Smooth muscle cell (in vitro differentiated cells): ENCODE measurements around the gene ARID1A. TPM values are rescaled to one million over a fixed set of nuclear protein-coding genes. Genes with fewer than 3 reads are reported as not detected.

Experiments
- DNase-seq: peaks from one replicate; lab custom pipeline; 2025; ENCODE audit not compliant: unreplicated experiment; lab: John Stamatoyannopoulos, UW
- H2AFZ ChIP-seq: fragments of 200-600 bp; sonication (generic); 2 replicates; pipeline ENCODE4 v1.6.0; 2016; ENCODE audit warnings: antibody characterized with exemption, low read depth, mild to moderate bottlenecking
- H3F3A ChIP-seq: fragments of 200-600 bp; sonication (generic); 2 replicates; pipeline ENCODE4 v1.6.0; 2017; ENCODE audit warnings: antibody characterized with exemption, low read depth
- H3K27ac ChIP-seq: fragments of 200-600 bp; sonication (generic); 2 replicates; pipeline ENCODE4 v1.5.1; 2016; ENCODE audit warnings: low read depth, mild to moderate bottlenecking
- H3K27me3 ChIP-seq: fragments of 200-600 bp; sonication (generic); 2 replicates; pipeline ENCODE4 v1.6.1; 2016; ENCODE audit warnings: low read depth, mild to moderate bottlenecking
- H3K36me3 ChIP-seq: fragments of 200-600 bp; sonication (generic); 2 replicates; pipeline ENCODE4 v1.5.1; 2016; ENCODE audit warnings: low read depth
- H3K4me1 ChIP-seq: fragments of 200-600 bp; sonication (generic); 2 replicates; pipeline ENCODE4 v1.5.1; 2016; ENCODE audit warnings: low read depth
- H3K4me2 ChIP-seq: fragments of 200-600 bp; sonication (generic); 2 replicates; pipeline ENCODE4 v1.6.0; 2016; ENCODE audit warnings: mild to moderate bottlenecking
- H3K4me3 ChIP-seq: fragments of 200-600 bp; sonication (generic); 2 replicates; pipeline ENCODE4 v1.5.1; 2016; ENCODE audit warnings: mild to moderate bottlenecking
- H3K79me2 ChIP-seq: fragments of 200-600 bp; sonication (generic); 2 replicates; pipeline ENCODE4 v1.6.0; 2016; ENCODE audit warnings: low read depth, mild to moderate bottlenecking
- H3K9ac ChIP-seq: fragments of 200-600 bp; sonication (generic); 2 replicates; pipeline ENCODE4 v1.6.0; 2016; ENCODE audit warnings: low read depth
- H3K9me3 ChIP-seq: fragments of 200-600 bp; sonication (generic); replicated peaks from 2 replicates; pipeline ENCODE4 v1.5.1; 2016; ENCODE audit warnings: low read depth
- H4K20me1 ChIP-seq: fragments of 200-600 bp; sonication (generic); 2 replicates; pipeline ENCODE4 v1.6.0; 2016; ENCODE audit warnings: low read depth
- CTCF ChIP-seq: fragments of 200-600 bp; sonication (generic); IDR thresholded peaks from 2 replicates; pipeline ENCODE4 v1.5.1; 2017; ENCODE audit warnings: borderline replicate concordance, mild to moderate bottlenecking, antibody characterized with exemption; ENCODE audit not compliant: insufficient read depth, poor library complexity, severe bottlenecking
- WGBS: methylation state at CpG from one replicate; pipeline ENCODE4 v1.1.7; 2016; ENCODE audit warnings: low lambda C conversion rate; 5-methylcytosine and 5-hydroxymethylcytosine counted together
- polyA plus RNA-seq: library from polyadenylated mRNA; unstranded; fragments of >200 nt; fragmentation: Nextera tagmentation; extraction: Ambion mirVana; gene quantifications from 2 replicates; pipeline ENCODE4 v1.2.1, GENCODE V29; 2016
- total RNA-seq: library from RNA; depleted of rRNA; stranded (reverse); fragments of >200 nt; gene quantifications from 2 replicates; pipeline ENCODE4 v1.2.3, GENCODE V29; 2014

Gene ARID1A
- total and polyA plus RNA-seq, 2 experiments from 2014 or later = 17.5 to 33.1 TPM

- Histone ChIP-seq H3K9ac (no peak overlapping the region), H2AFZ (no peak overlapping the region), H3K36me3 (no peaks in the 10 kb centered on the region), H3K4me3 (no peak overlapping the region), H3F3A (peaks cover 20% of the 10 kb centered on the region), H4K20me1 (peaks cover 100% of the 10 kb centered on the region), H3K79me2 (peaks cover 90% of the 10 kb centered on the region), H3K4me1 (peaks cover 51% of the 10 kb centered on the region), H3K27me3 (no peaks in the 10 kb centered on the region), H3K9me3 (no peaks in the 10 kb centered on the region), H3K27ac (no peak overlapping the region), H3K4me2 (peak overlapping the region; percentile 1)
- DNase-seq = no peak
- no peak for TF ChIP-seq CTCF
- WGBS = 91% methylated on average over 1 of the region's 1 CpG
Observed at GRCh38 chr1:26726784-26727183, 31.0 kb downstream of the ARID1A start.

GRCh38 chr1:26727476-26727875 is 31.7 kb downstream of the ARID1A start:
- H3K27me3 ChIP-seq = no peaks in the 10 kb centered on the region
- H3K79me2 ChIP-seq = peaks cover 90% of the 10 kb centered on the region
- H4K20me1 ChIP-seq = peaks cover 100% of the 10 kb centered on the region
- no peak overlapping the region for H3K9ac ChIP-seq
- H3K27ac ChIP-seq = no peak overlapping the region
- H3K36me3 ChIP-seq = no peaks in the 10 kb centered on the region
- no peak for DNase-seq
- H2AFZ ChIP-seq = no peak overlapping the region
- H3K4me3 ChIP-seq = no peak overlapping the region
- H3K4me1 ChIP-seq = peaks cover 46% of the 10 kb centered on the region
- no peak for TF ChIP-seq CTCF
- no peaks in the 10 kb centered on the region for H3K9me3 ChIP-seq
- H3K4me2 ChIP-seq = no peak overlapping the region
- H3F3A ChIP-seq = peaks cover 13% of the 10 kb centered on the region

GRCh38 chr1:26728645-26729044 is 32.8 kb downstream of the ARID1A start:
- Histone ChIP-seq H4K20me1 (peaks cover 100% of the 10 kb centered on the region), H3K36me3 (no peaks in the 10 kb centered on the region), H3K9me3 (no peaks in the 10 kb centered on the region), H3F3A (peaks cover 5% of the 10 kb centered on the region), H3K4me2 (no peak overlapping the region), H3K79me2 (peaks cover 93% of the 10 kb centered on the region), H3K9ac (no peak overlapping the region), H3K4me3 (no peak overlapping the region), H2AFZ (no peak overlapping the region), H3K4me1 (peaks cover 37% of the 10 kb centered on the region), H3K27me3 (no peaks in the 10 kb centered on the region), H3K27ac (peak overlapping the region; percentile 25)
- TF ChIP-seq CTCF = no peak
- DNase-seq = no peak
- WGBS = 89% methylated on average over 1 of the region's 1 CpG

- H4K20me1 ChIP-seq = peaks cover 100% of the 10 kb centered on the region
- peak overlapping the region; percentile 75 for H3K27ac ChIP-seq
- WGBS = 91% methylated on average over 12 of the region's 12 CpGs
Observed at GRCh38 chr1:26729633-26730032, 33.8 kb downstream of the ARID1A start.

More at GRCh38 chr1:26729633-26730032, 33.8 kb downstream of the ARID1A start:
- H3K4me3 ChIP-seq = no peak overlapping the region
- H3F3A ChIP-seq = peaks cover 5% of the 10 kb centered on the region
- no peak overlapping the region for H2AFZ ChIP-seq
- peaks cover 27% of the 10 kb centered on the region for H3K4me1 ChIP-seq
- no peak for TF ChIP-seq CTCF
- peak overlapping the region; percentile 8 for H3K9ac ChIP-seq
- DNase-seq = no peak
- H3K9me3 ChIP-seq = no peaks in the 10 kb centered on the region
- no peaks in the 10 kb centered on the region for H3K36me3 ChIP-seq
- H3K79me2 ChIP-seq = peaks cover 93% of the 10 kb centered on the region
- H3K27me3 ChIP-seq = no peaks in the 10 kb centered on the region
- H3K4me2 ChIP-seq = peak overlapping the region; percentile 51
